ENCODE data around the gene POLR3B.

Gene POLR3B

DNA sequence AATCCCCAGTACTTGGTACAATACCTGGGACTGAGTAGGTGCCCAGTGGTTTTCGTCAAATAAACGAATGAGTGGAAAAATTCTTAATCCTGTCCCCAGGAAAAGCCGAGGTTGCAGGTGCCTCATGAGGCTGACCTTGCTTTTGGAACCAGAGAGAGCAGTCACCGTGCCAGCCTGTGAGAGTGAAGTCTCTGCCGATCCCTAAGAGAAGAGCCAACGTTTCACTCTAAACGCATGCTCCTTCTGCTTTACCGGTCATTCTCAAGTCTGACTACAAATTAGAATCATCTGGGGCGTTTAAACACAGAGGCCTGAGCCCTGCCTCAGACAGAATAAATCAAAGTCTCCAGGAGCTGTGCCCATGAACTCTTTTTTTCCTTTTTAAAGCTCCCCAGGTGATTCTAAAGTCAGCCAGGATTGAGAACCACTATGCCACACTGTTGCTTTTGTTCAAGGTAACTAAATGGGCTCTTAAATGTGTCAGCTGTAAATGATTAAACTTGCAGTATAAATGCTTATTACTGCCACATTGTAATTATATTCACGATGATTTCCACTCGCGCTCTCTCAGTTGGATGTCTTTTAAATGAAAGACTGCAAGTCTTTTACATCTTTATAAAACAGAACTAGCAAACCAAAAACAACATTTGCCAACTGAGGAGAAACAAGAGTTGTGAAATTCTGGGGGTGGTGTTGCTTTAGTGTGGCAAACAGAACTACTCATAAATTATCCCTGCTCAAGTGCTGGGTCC lies 28.1 kb upstream of the POLR3B start:
- Histone ChIP-seq H3K9me3 (ENCODE audit: control extremely low read depth in 1 of 5, control insufficient read depth in 4 of 5, insufficient read depth in 2 of 5, low read depth in 1 of 5, low read length in 4 of 5) (peaks cover 0 to 13% (median 7%) of the 10 kb centered on the region in 5 experiments), H3K36me3 (ENCODE audit: control insufficient read depth in 4 of 4, insufficient read depth in 4 of 4, low read length in 3 of 4) (peaks cover 0 to 77% (median 22%) of the 10 kb centered on the region in 4 experiments), H3K4me1 (ENCODE audit: control extremely low read depth in 1 of 4, control insufficient read depth in 4 of 4, insufficient read depth in 4 of 4, low read length in 3 of 4) (no peaks in the 10 kb centered on the region), H3K4me3 (ENCODE audit: control insufficient read depth in 1 of 7, extremely low read depth in 1 of 7, insufficient read depth in 4 of 7, low read depth in 2 of 7, low read length in 6 of 7) (no peak overlapping the region), H3K27me3 (replicated peaks in 2 of 5; ENCODE audit: control insufficient read depth in 4 of 5, insufficient read depth in 5 of 5, low read length in 4 of 5) (no peaks in the 10 kb centered on the region), H3K27ac (ENCODE audit: insufficient read depth in 1 of 2, low read depth in 1 of 2, low read length in 2 of 2, poor library complexity in 1 of 2, severe bottlenecking in 2 of 2) (no peak overlapping the region)
- ChIA-PET POLR2A (no interaction called here), CTCF (no interaction called here)
- over 99% methylated on average over 9 of the region's 12 CpGs for WGBS (ENCODE audit: insufficient coverage)
- no peak for DNase-seq

DNA sequence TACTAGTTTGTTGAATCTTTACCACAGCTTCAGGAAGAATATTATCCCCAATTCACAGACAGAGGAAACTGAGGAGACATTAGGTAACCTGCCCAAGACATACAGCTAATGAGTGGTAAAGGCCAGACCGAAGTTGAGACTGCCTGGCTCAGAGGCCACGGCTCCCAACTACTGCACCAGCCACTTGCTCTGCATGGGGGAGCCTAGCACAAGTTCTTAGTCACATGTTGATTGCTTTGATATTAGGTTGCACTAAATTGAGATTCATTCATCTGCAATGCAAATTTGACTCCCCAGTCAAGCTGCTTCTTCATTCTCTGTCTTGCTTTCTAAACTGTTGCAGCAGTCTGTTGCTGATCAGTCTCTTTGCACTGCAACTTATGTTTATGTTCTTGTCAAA lies 25.9 kb upstream of the POLR3B start:
- Histone ChIP-seq H3K4me3 (ENCODE audit: control insufficient read depth in 1 of 7, extremely low read depth in 1 of 7, insufficient read depth in 4 of 7, low read depth in 2 of 7, low read length in 6 of 7) (no peak overlapping the region), H3K4me1 (ENCODE audit: control extremely low read depth in 1 of 4, control insufficient read depth in 4 of 4, insufficient read depth in 4 of 4, low read length in 3 of 4) (no peaks in the 10 kb centered on the region), H3K27me3 (replicated peaks in 2 of 5; ENCODE audit: control insufficient read depth in 4 of 5, insufficient read depth in 5 of 5, low read length in 4 of 5) (no peaks in the 10 kb centered on the region), H3K9me3 (ENCODE audit: control extremely low read depth in 1 of 5, control insufficient read depth in 4 of 5, insufficient read depth in 2 of 5, low read depth in 1 of 5, low read length in 4 of 5) (peaks cover 0 to 13% (median 7%) of the 10 kb centered on the region in 5 experiments), H3K27ac (ENCODE audit: insufficient read depth in 1 of 2, low read depth in 1 of 2, low read length in 2 of 2, poor library complexity in 1 of 2, severe bottlenecking in 2 of 2) (no peak overlapping the region), H3K36me3 (ENCODE audit: control insufficient read depth in 4 of 4, insufficient read depth in 4 of 4, low read length in 3 of 4) (peaks cover 0 to 66% (median 15%) of the 10 kb centered on the region in 4 experiments)
- WGBS (ENCODE audit: insufficient coverage): 100% methylated on average over 2 of the region's 2 CpGs
- ChIA-PET POLR2A (no interaction called here), CTCF (interaction anchor here (1.3 to 1.5 kb wide), 3 partner anchors 10 to 15 kb away, joined by 3 read pairs; no protein-coding TSS in a partner anchor)
- DNase-seq: no peak

DNA sequence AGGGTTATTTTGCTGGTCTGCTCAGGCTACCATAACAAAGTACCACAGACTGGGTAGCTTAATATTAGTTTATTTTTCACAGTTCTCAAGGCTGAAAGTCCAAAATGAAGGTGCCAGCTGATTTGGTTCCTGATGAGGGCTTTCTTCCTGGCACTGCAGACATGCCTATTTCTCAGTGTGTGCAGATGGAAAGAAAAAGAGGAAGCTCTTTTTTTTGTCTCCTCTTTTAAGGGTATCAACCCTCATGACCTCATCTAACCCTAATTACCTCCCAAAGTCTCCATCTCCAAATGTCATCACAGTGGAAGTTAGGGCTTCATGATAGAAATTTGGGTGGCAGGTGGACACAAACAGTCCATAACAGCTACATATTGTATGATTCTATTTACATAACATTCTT lies 25.0 kb upstream of the POLR3B start:
- Histone ChIP-seq H3K4me1 (ENCODE audit: control extremely low read depth in 1 of 4, control insufficient read depth in 4 of 4, insufficient read depth in 4 of 4, low read length in 3 of 4) (no peaks in the 10 kb centered on the region), H3K9me3 (ENCODE audit: control extremely low read depth in 1 of 5, control insufficient read depth in 4 of 5, insufficient read depth in 2 of 5, low read depth in 1 of 5, low read length in 4 of 5) (peaks cover 0 to 13% (median 7%) of the 10 kb centered on the region in 5 experiments), H3K4me3 (ENCODE audit: control insufficient read depth in 1 of 7, extremely low read depth in 1 of 7, insufficient read depth in 4 of 7, low read depth in 2 of 7, low read length in 6 of 7) (no peak overlapping the region), H3K27me3 (replicated peaks in 2 of 5; ENCODE audit: control insufficient read depth in 4 of 5, insufficient read depth in 5 of 5, low read length in 4 of 5) (no peaks in the 10 kb centered on the region), H3K36me3 (ENCODE audit: control insufficient read depth in 4 of 4, insufficient read depth in 4 of 4, low read length in 3 of 4) (peaks cover 0 to 67% (median 15%) of the 10 kb centered on the region in 4 experiments), H3K27ac (ENCODE audit: insufficient read depth in 1 of 2, low read depth in 1 of 2, low read length in 2 of 2, poor library complexity in 1 of 2, severe bottlenecking in 2 of 2) (no peak overlapping the region)
- CTCF ChIA-PET: interaction anchor here (0.8 to 1.1 kb wide), 2 partner anchors 15 to 28 kb away, joined by 3 to 4 read pairs; no protein-coding TSS in a partner anchor
- DNase-seq: peak in 2 of 3 donors; percentile 6 to 31
- POLR2A ChIA-PET: no interaction called here

DNA sequence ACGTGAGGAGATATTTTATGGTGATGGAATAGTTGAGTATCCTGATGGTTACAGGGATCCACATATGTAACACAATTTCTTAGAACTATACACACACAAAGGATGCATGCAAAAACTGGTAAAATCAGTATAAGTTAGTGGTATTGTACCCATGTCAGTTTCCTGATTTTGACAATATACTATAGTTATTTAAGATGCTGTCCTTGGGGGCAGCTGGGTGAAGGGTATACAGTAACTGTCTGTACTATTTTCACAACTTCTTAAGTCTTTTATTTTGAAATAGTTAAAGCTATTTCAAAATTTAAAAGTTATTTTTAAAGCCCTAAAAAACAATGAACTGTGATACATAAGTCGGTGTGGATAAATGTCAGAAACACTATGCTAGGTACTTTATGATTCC lies 24.5 kb upstream of the POLR3B start:
- ChIA-PET POLR2A (no interaction called here), CTCF (interaction anchor here (0.8 to 1.1 kb wide), 2 partner anchors 15 to 28 kb away, joined by 3 to 4 read pairs; no protein-coding TSS in a partner anchor)
- Histone ChIP-seq H3K9me3 (ENCODE audit: control extremely low read depth in 1 of 5, control insufficient read depth in 4 of 5, insufficient read depth in 2 of 5, low read depth in 1 of 5, low read length in 4 of 5) (peaks cover 0 to 13% (median 7%) of the 10 kb centered on the region in 5 experiments), H3K27ac (ENCODE audit: insufficient read depth in 1 of 2, low read depth in 1 of 2, low read length in 2 of 2, poor library complexity in 1 of 2, severe bottlenecking in 2 of 2) (no peak overlapping the region), H3K4me1 (ENCODE audit: control extremely low read depth in 1 of 4, control insufficient read depth in 4 of 4, insufficient read depth in 4 of 4, low read length in 3 of 4) (no peaks in the 10 kb centered on the region), H3K27me3 (replicated peaks in 2 of 5; ENCODE audit: control insufficient read depth in 4 of 5, insufficient read depth in 5 of 5, low read length in 4 of 5) (no peaks in the 10 kb centered on the region), H3K36me3 (ENCODE audit: control insufficient read depth in 4 of 4, insufficient read depth in 4 of 4, low read length in 3 of 4) (peaks cover 0 to 67% (median 15%) of the 10 kb centered on the region in 4 experiments), H3K4me3 (ENCODE audit: control insufficient read depth in 1 of 7, extremely low read depth in 1 of 7, insufficient read depth in 4 of 7, low read depth in 2 of 7, low read length in 6 of 7) (no peak overlapping the region)
- DNase-seq: no peak
- WGBS (ENCODE audit: insufficient coverage): no CpG with 5 or more reads among the region's 2 CpGs

DNA sequence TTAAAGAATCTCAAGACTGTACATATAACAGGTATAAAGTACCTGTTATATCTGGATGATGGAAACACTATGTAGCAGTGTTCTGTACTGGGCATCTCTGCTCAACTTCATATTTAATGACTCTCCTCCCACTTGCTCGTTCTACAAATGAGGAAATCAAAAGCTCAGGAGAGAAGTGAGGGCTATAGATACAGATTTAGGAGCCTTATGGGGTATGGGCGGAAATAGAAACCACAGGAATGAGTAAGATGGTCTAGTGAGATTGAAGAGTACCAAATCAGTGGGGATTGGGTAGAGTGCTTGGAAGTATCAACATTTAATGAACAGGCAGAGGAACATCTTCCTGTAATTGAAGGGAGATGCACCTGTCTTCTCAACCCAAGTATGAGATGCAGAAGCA lies 23.8 kb upstream of the POLR3B start:
- WGBS (ENCODE audit: insufficient coverage): 100% methylated on average over 1 of the region's 2 CpGs
- H3K27ac ChIP-seq (ENCODE audit: insufficient read depth in 1 of 2, low read depth in 1 of 2, low read length in 2 of 2, poor library complexity in 1 of 2, severe bottlenecking in 2 of 2): no peak overlapping the region
- H3K27me3 ChIP-seq (replicated peaks in 2 of 5; ENCODE audit: control insufficient read depth in 4 of 5, insufficient read depth in 5 of 5, low read length in 4 of 5): no peaks in the 10 kb centered on the region
- DNase-seq: no peak
- ChIA-PET CTCF (no interaction called here), POLR2A (no interaction called here)
- H3K4me3 ChIP-seq (ENCODE audit: control insufficient read depth in 1 of 7, extremely low read depth in 1 of 7, insufficient read depth in 4 of 7, low read depth in 2 of 7, low read length in 6 of 7): no peak overlapping the region
- peaks cover 0 to 13% (median 7%) of the 10 kb centered on the region in 5 experiments for H3K9me3 ChIP-seq (ENCODE audit: control extremely low read depth in 1 of 5, control insufficient read depth in 4 of 5, insufficient read depth in 2 of 5, low read depth in 1 of 5, low read length in 4 of 5)
- no peaks in the 10 kb centered on the region for H3K4me1 ChIP-seq (ENCODE audit: control extremely low read depth in 1 of 4, control insufficient read depth in 4 of 4, insufficient read depth in 4 of 4, low read length in 3 of 4)
- peaks cover 0 to 64% (median 14%) of the 10 kb centered on the region in 4 experiments for H3K36me3 ChIP-seq (ENCODE audit: control insufficient read depth in 4 of 4, insufficient read depth in 4 of 4, low read length in 3 of 4)

DNA sequence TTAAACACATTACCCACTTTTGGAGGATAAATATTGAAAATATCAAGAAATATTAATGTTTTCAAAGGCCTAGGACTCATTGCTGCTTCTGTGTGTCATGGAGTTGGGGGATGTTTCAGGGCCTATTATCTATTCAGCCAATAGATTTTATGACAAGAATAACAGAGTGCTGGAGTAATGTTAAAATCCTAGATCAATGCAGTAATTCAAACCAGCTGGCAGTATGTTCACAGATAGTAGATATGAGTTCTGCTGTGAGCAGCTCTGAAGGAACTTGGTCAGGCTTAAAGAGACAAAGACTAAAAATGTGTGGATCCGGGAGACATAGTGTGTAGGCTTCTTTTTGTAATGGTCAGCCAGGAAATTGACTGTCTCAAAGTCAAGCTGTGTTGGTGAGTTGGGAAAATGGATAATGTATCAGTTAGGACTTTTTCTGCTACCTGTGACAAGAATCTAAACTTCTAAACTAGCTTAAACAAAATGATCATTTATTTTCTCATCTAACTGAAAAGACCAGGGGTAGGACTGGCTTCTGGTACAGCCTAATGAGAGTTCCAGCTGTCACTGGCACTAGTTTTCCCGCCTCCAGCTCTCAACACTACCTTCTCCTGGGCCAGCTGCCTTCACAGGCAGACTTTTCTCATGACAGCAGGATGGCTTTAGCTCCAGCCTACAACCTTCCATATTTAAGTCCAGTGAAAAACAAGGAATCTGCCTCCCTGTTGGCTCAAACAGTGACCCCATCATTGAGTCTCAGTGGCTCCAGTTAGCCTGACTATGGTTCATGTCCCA lies 16.3 kb upstream of the POLR3B start:
- WGBS (ENCODE audit: insufficient coverage): 100% methylated on average over 2 of the region's 2 CpGs
- ChIA-PET CTCF (interaction anchor here (1.1 to 1.7 kb wide), 2 partner anchors 10 to 115 kb away, joined by 3 to 5 read pairs; no protein-coding TSS in a partner anchor), POLR2A (interaction anchor here (0.8 kb wide), 1 partner anchor 16 kb away, joined by 3 read pairs; the partner anchor contains the start of gene POLR3B)
- Histone ChIP-seq H3K36me3 (ENCODE audit: control insufficient read depth in 4 of 4, insufficient read depth in 4 of 4, low read length in 3 of 4) (peaks cover 2 to 52% (median 17%) of the 10 kb centered on the region in 4 experiments), H3K9me3 (ENCODE audit: control extremely low read depth in 1 of 5, control insufficient read depth in 4 of 5, insufficient read depth in 2 of 5, low read depth in 1 of 5, low read length in 4 of 5) (no peaks in the 10 kb centered on the region), H3K27ac (ENCODE audit: insufficient read depth in 1 of 2, low read depth in 1 of 2, low read length in 2 of 2, poor library complexity in 1 of 2, severe bottlenecking in 2 of 2) (no peak overlapping the region), H3K4me3 (ENCODE audit: control insufficient read depth in 1 of 7, extremely low read depth in 1 of 7, insufficient read depth in 4 of 7, low read depth in 2 of 7, low read length in 6 of 7) (no peak overlapping the region), H3K4me1 (ENCODE audit: control extremely low read depth in 1 of 4, control insufficient read depth in 4 of 4, insufficient read depth in 4 of 4, low read length in 3 of 4) (no peaks in the 10 kb centered on the region), H3K27me3 (replicated peaks in 2 of 5; ENCODE audit: control insufficient read depth in 4 of 5, insufficient read depth in 5 of 5, low read length in 4 of 5) (no peaks in the 10 kb centered on the region)
- no peak for DNase-seq
